ENCODE measurements around the gene RBM33. TPM values are rescaled to one million over a fixed set of nuclear protein-coding genes. Genes with fewer than 3 reads are reported as not detected.

RBM33 gene
- total RNA-seq, 1 experiment from 2014 or later: 61.1 TPM

- H3K9me3 ChIP-seq (ENCODE audit: control insufficient read depth, insufficient read depth, low read depth, low read length): no peaks in the 10 kb centered on the region
- no peak overlapping the region for H3K27ac ChIP-seq (ENCODE audit: low read length)
- intact Hi-C loops (cut with micrococcal nuclease; ENCODE audit: unreplicated experiment): no loop called here
- in situ Hi-C loops (cut with HindIII; ENCODE audit: low pct_unique_long_range_greater_than_20kb, low sequenced_read_pairs): no loop called here
- ChIA-PET POLR2A (interaction anchor here (0.5 kb wide), 1 partner anchor 956 kb away, joined by 3 read pairs; no protein-coding TSS in a partner anchor), CTCF (no interaction called here)
- TF ChIP-seq SIN3A (IDR thresholded peaks at IDR 0.05; ENCODE audit: borderline replicate concordance, insufficient read depth, low read depth, low read length) (no peak), TCF7L2 (IDR thresholded peaks at IDR 0.05; ENCODE audit: low read depth, low read length) (no peak), REST (IDR thresholded peaks at IDR 0.05; ENCODE audit: insufficient read depth in 1 of 2, low read depth in 2 of 2, low read length in 1 of 2) (no peak), POLR2AphosphoS5 (IDR thresholded peaks at IDR 0.05; ENCODE audit: low read depth, low read length) (no peak), CTCF (IDR thresholded peaks at IDR 0.05) (no peak)
- ATAC-seq: no peak
- no peaks in the 10 kb centered on the region for H3K36me3 ChIP-seq (ENCODE audit: control insufficient read depth, insufficient read depth, low read length)
- no TSS peak for BruUV-seq (replicated peaks)
- no peaks in the 10 kb centered on the region for H3K27me3 ChIP-seq (ENCODE audit: control insufficient read depth, insufficient read depth, low read length)
- no peak overlapping the region for H3K4me3 ChIP-seq (ENCODE audit: low read depth in 2 of 2, low read length in 2 of 2)
- DNase-seq (ENCODE audit: low read depth, low spot score): no peak
- H3K4me1 ChIP-seq (ENCODE audit: control insufficient read depth, insufficient read depth, low read length): no peaks in the 10 kb centered on the region; the same call in 1 of the 2 replicates
Measured at GRCh38 chr7:155793720-155794119, 149.3 kb downstream of the RBM33 start.

- Histone ChIP-seq H3K4me1 (ENCODE audit: control insufficient read depth, insufficient read depth, low read length) (no peaks in the 10 kb centered on the region; the same call in 1 of the 2 replicates), H3K4me3 (ENCODE audit: low read depth in 2 of 2, low read length in 2 of 2) (no peak overlapping the region), H3K27ac (ENCODE audit: low read length) (no peak overlapping the region), H3K27me3 (ENCODE audit: control insufficient read depth, insufficient read depth, low read length) (no peaks in the 10 kb centered on the region), H3K36me3 (ENCODE audit: control insufficient read depth, insufficient read depth, low read length) (no peaks in the 10 kb centered on the region), H3K9me3 (ENCODE audit: control insufficient read depth, insufficient read depth, low read depth, low read length) (no peaks in the 10 kb centered on the region)
- DNase-seq (ENCODE audit: low read depth, low spot score) (no peak), ATAC-seq (no peak)
- ChIA-PET POLR2A (interaction anchor here (0.5 kb wide), 1 partner anchor 956 kb away, joined by 3 read pairs; no protein-coding TSS in a partner anchor), CTCF (no interaction called here)
- intact Hi-C loops (cut with micrococcal nuclease; ENCODE audit: unreplicated experiment) (no loop called here), in situ Hi-C loops (cut with HindIII; ENCODE audit: low pct_unique_long_range_greater_than_20kb, low sequenced_read_pairs) (no loop called here)
- no peak for TF ChIP-seq TCF7L2 (IDR thresholded peaks at IDR 0.05; ENCODE audit: low read depth, low read length)
- TF ChIP-seq CTCF (IDR thresholded peaks at IDR 0.05): no peak
- no TSS peak for BruUV-seq (replicated peaks)
Measured at GRCh38 chr7:155794196-155794595, 149.7 kb downstream of the RBM33 start.
